HG03280 (cell line): Measurements from ENCODE around the gene SULT4A1.
A peak's percentile ranks its signal among the peaks of the same experiment; 100 is the strongest.
"Not testable (repeated sequence)": the region's sequence is repeated elsewhere in the genome, so short reads cannot be mapped to it uniquely, and the experiment has no call there.

Experiments
- ATAC-seq: cut with Tn5 transposase; IDR thresholded peaks from one replicate; pipeline ENCODE4 v1.9.1; 2021; ENCODE audit warnings: mild to moderate bottlenecking, moderate library complexity; ENCODE audit not compliant: unreplicated experiment

SULT4A1 gene

GRCh38 chr22:43887391-43887790 is 25.1 kb upstream of the SULT4A1 start:
- no peak for ATAC-seq

- ATAC-seq: no peak
These were observed 23.9 kb upstream of the SULT4A1 start for GRCh38 chr22:43886231-43886630.

GRCh38 chr22:43885786-43886185 is 23.5 kb upstream of the SULT4A1 start:
- no peak for ATAC-seq

DNA sequence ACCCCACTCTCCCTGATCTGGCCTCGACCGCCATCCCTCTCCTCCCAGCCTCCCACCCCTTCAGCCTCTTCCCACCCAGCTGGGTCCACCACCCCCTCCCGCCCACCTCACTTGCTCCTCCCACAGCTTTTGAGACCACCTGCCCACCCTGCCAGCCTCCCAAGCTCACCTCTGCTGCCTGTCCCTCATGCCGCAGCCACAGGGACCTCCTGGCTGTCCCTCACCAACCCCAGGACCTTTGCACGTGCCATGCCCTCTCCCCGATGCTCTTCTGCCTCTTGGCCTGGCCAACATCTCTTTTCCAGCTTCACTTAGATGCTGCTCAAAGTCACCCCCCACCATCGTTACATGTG is 23.0 kb upstream of the SULT4A1 start:
- ATAC-seq: no peak

- ATAC-seq: peak; percentile 87
These were observed 22.4 kb upstream of the SULT4A1 start for GRCh38 chr22:43884600-43885318.

DNA sequence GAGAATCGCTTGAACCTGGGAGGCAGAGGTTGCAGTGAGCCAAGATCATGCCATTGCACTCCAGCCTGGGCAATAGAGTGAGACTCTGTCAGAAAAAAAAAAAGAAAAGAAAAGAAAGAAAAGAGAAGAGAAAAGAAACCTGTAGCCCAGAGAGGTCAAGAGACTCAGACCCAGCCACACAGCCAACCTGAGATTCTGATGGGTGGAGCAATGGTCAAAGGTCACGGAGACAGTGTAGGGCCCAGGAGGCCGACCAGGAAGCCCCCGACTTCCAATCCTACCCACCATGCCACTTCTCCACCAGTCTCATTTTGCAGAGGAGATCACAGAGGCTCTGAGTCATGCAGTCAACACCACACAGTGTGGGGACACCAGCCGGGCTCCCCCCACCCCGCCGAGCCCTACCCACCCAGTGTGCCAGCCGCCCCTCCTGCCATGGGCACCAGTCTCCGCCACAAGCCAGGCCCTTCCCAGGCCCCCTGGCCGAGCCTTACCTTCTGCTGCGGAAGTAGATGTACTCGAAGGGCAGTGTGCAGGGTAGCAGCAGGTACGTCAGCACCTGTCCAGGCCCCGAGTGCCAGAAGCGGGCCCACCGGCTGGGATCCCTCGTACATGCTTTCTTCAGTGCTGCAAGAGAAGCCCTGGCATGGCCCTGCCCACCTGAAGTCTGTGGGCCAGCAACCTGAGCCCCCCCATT is 21.6 kb upstream of the SULT4A1 start:
- ATAC-seq: no peak

DNA sequence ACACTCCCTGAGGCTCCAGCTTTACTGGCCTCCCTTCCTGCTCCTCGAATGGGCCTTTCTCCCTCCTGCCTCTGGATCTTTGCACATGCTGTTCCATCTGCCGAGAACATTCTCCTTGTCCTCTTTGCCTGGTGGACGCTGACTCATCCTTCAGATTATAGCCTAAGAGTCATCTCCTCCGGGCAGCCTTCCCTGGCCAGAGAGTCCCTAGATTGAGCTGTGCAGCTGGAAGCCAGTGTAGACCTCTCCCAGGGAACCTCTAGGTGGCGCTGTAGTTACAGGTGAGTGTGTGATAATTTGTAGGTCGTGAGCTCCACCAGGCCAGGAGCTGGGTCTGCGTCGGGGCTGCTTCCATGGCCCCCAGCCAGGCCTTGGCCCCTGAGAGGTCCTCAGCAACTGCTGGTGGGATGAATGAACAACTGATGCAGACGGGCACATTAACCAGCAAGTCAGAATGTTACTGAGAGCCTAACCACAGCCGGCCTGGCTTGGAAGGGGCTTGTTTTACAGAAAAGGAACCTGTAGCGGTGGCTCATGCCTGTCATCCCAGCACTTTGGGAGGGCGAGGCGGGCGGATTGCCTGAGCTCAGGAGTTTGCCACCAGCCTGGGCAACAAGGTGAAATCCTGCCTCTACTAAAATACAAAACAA is 20.8 kb upstream of the SULT4A1 start:
- ATAC-seq: no peak

DNA sequence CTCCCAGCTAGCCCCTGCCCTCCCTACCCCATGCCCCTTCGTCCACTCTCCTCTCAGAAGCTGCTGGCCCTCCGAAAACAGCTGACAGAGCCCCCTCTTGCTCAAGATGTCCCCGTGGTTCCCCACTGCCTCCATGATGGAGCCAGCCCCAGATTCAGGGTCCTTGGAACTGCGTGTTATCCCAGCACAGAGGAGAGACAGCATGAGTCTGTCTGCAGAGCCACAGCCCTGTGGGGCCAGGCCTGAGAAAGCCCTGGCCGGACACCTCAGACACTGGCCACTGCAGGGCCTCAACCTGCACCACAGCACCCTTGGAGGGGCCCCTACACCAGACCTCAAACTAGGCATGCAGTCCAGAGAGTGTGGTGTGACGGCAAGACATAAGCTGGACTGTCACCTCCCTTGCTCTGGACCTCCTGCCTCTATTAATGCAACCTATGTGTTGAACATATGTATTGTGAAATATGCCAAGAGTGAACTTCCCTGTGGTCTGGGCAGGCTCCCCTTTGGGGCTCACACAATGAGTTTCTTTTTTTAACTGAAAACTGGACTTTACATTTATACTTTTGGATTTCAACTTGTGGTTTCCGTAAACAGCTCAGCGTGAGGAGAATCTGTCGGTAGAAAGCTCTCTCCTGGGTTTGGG is 19.9 kb upstream of the SULT4A1 start:
- no peak for ATAC-seq

DNA sequence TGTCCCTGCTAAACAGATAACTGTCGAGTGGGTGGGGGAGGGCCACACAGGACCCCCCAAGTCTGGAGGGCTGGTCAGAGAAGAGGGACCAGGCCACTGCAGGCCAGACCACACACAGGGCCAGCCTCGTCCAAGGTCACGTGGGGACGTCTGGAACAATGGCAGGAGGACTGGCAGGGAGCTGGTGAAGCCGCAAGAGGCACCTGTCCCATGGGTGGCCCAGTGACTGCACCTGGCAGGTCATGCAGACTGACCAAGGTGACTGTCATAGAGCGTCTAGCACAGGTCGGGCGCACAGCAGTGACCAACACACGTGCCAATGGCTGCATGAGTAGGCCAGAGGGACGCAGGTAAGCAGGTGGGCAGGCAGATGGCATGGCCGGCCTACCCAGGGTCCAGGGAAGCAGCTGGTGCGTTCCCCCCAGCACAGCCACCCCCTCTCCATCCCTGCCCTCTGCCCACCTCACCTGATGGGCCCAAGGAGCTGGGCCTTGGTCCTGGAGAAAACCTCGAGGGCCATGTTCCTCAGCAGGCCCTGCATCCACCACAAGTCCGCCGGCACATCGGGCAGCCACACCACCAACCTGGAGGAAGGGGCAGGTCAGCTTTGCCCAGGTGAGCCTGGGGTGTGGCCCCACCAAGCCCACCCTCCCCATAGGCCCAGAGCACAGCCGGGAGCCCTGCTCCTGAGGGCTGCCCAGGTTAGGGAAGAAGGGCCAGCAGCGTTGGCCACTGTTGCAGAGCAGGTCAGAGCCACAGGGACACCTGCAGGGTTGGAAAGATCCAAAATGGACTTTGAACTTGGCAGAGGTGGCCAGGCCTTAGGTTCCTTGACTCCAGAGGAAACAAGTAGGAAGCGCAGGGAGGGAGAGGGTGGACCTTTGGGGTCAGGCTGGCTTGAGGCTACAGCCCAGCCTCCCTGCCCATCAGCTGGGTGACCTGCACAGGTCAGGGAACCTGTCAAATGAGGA is 19.1 kb upstream of the SULT4A1 start:
- ATAC-seq: no peak

DNA sequence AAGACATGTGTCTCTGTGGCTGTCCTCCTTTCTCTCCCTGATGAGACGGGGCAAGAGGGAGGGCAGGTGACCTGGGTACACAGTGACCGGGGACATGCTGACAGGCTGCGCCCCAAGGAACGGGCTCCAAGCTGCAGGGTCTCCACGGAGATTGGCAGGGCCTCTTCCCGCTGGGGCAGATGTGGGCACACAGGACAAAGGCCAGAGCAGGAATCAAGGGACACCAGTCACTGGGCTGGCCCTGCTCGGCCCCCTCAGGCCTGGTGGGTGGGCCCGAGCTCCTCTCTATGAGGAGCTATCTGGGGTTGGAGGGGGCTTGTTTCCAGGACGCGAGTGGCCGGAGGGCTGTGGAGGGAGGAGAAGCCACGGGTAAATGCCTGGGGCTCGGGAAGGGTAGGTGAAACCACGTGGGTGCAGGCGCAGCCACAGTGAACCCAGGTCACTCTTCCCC is 18.3 kb upstream of the SULT4A1 start:
- no peak for ATAC-seq

- ATAC-seq: no peak
These were observed 17.7 kb upstream of the SULT4A1 start for GRCh38 chr22:43879901-43880540.

- ATAC-seq: no peak
These were observed 16.7 kb upstream of the SULT4A1 start for GRCh38 chr22:43878831-43879550.

GRCh38 chr22:43878079-43878795 is 15.9 kb upstream of the SULT4A1 start:
- ATAC-seq: no peak

DNA sequence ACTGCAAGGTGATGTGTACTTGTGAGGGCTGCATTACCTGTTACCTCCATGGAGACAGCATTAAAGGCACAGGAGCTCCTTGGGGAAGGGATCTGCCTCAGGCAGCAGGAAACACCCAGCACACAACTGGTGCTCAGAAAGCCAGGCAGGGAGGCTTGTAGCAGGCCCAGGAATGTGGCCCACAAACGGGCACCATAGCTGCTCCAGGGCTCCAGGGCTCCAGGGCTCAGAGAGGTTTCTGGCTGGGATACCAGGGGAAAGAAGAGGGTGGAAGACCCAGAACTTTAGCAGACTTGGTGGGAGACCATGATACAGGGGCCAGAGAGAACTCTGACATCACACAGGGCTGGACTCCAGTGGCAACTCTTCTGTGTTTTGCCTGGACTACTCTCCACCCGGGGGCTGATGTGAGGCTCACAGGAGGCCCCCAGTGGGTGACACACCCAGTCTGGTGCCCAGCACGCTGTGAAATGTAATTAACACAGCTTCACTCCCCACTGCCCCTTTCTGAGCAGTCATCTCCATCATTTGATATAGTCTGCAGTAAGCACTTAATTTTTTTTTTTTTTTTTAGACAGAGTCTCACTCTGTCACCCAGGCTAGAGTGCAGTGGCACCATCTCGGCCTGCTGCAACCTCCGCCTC is 14.7 kb upstream of the SULT4A1 start:
- ATAC-seq: no peak

DNA sequence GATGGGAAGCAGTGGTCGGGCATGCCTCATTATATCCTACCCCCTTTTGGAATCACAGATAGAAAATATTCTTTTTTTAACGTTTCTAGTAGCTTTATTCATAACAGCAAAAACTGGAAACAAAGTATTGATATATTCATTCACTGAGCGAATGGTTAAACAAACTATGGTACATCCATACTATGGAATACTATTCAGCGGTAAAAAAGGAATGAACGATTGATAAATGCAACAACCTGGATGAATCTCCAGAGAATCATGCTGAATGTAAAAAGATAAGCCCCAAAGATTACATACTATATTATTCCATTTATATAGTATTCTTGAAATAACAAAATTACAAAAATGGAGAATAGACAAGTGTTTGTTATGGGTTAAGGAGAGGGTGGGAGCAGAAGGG is 7.5 kb upstream of the SULT4A1 start:
- ATAC-seq: no peak

DNA sequence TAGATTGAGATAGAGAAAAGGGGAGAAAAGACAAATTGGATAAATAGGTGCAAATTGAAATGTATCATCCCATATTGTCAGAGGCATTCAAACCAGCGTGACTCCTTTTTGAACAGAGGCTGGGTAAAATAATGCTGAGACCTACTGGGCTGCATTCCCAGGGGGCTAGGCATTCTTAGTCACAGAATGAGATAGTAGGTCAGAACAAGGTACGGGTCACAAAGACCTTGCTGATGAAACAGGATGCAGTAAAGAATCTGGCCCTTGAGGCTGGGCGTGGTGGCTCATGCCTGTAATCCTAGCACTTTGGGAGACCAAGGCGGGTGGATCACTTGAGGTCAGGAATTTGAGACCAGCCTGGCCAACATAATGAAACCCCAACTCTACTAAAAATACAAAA is 6.7 kb upstream of the SULT4A1 start:
- not testable (repeated sequence) for ATAC-seq

DNA sequence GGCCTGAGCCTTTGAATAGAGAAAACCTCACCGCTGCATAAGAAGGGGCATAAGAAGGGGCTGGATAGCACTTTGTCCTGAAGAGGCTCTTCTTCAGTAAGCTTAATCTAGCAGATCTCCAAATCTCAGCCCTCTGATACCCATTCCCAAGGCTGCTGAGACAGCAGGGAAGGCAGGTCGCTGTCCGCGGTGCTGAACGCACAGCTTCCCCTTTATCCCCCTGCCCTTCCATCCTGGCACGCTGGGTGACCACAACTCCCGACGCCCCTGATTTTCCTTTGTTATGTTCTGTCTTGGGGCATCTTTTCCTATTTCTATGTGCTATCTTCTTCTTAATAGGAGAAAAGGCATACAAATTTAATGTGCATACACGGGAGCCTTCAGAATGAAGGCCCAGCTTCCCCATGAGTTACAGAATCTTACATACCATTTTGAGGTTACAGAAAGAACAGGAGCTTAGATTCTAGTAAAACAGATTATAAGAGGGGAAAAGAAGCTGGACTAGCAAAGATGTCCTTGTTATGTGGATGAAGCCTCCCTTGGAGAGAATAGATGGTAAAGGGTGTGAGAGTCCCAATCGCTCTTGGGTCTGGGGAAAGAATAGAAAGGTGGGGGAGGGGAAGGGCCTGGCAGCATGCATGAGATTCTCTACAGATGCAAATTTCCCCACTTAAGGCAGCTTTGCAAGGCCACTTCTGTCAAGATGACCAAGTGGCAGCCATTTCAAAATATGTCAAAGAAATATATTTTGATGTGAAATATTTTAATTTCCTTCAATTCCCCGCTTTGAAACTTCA is 5.7 kb upstream of the SULT4A1 start:
- no peak for ATAC-seq

- ATAC-seq: no peak
These were observed 529 bp upstream of the SULT4A1 start for GRCh38 chr22:43862882-43863202.
